Common myeloid progenitor, CD34-positive (primary cell): ENCODE data around the gene DOK1. TPM values are rescaled to one million over a fixed set of nuclear protein-coding genes. Genes with fewer than 3 reads are reported as not detected.
A peak's percentile ranks its signal among the peaks of the same experiment; 100 is the strongest.

Experiments used
- CTCF ChIA-PET: fragments of 350-600 bp; sonication (Branson Sonifier 250); formaldehyde crosslinking; loops from one replicate; lab custom pipeline; 2021; ENCODE audit warnings: antibody characterized with exemption; lab: Charles Lee
- POLR2A ChIA-PET: fragments of 350-600 bp; sonication (Branson Sonifier 250); formaldehyde crosslinking; loops from one replicate; lab custom pipeline; 2021; ENCODE audit warnings: antibody characterized with exemption; lab: Charles Lee
- DNase-seq, 3 donors: peaks; one replicate each; pipeline versions ENCODE4 v3.0.0 to v3.0.0-alpha.2; 2013
- H3K27ac ChIP-seq, 2 experiments: 1 replicate in 1 of 2; 2 replicates in 1 of 2; pipeline ENCODE4 v1.7.0; 2013; ENCODE audit warnings: inconsistent platforms in 2 of 2, low read length in 2 of 2, mild to moderate bottlenecking in 2 of 2, low read depth in 1 of 2, moderate library complexity in 1 of 2; ENCODE audit not compliant: severe bottlenecking in 2 of 2, insufficient read depth in 1 of 2, poor library complexity in 1 of 2
- H3K27me3 ChIP-seq, 5 experiments: replicated peaks in 2 of 5; 1 replicate in 3 of 5; 2 replicates in 2 of 5; pipeline versions ENCODE4 v1.6.1 to v1.7.0; 2013; ENCODE audit warnings: low read length in 4 of 5, mild to moderate bottlenecking in 2 of 5, moderate library complexity in 2 of 5, inconsistent platforms in 1 of 5; ENCODE audit not compliant: insufficient read depth in 5 of 5, control insufficient read depth in 4 of 5
- H3K36me3 ChIP-seq, 4 experiments: 1 replicate in 2 of 4; 2 replicates in 2 of 4; pipeline versions ENCODE4 v1.6.1 to v1.7.0; 2013; ENCODE audit warnings: low read length in 3 of 4, control low read depth in 1 of 4, mild to moderate bottlenecking in 1 of 4; ENCODE audit not compliant: control insufficient read depth in 4 of 4, insufficient read depth in 4 of 4
- H3K4me1 ChIP-seq, 4 experiments: 1 replicate in 3 of 4; 2 replicates in 1 of 4; pipeline versions ENCODE4 v1.6.1 to v1.7.1; 2013; ENCODE audit warnings: low read length in 3 of 4, mild to moderate bottlenecking in 3 of 4, control low read depth in 1 of 4, inconsistent platforms in 1 of 4, moderate library complexity in 1 of 4; ENCODE audit not compliant: control insufficient read depth in 4 of 4, insufficient read depth in 4 of 4; ENCODE audit errors: control extremely low read depth in 1 of 4
- H3K4me3 ChIP-seq, 7 experiments: 1 replicate in 4 of 7; 2 replicates in 3 of 7; pipeline versions ENCODE4 v1.5.1 to v1.7.0; 2013; ENCODE audit warnings: mild to moderate bottlenecking in 7 of 7, low read length in 6 of 7, moderate library complexity in 6 of 7, inconsistent platforms in 2 of 7, low read depth in 2 of 7, control low read depth in 1 of 7; ENCODE audit not compliant: insufficient read depth in 4 of 7, control insufficient read depth in 1 of 7; ENCODE audit errors: extremely low read depth in 1 of 7
- H3K9me3 ChIP-seq, 5 experiments: 1 replicate in 4 of 5; 2 replicates in 1 of 5; pipeline versions ENCODE4 v1.6.1 to v1.7.1; 2013; ENCODE audit warnings: low read length in 4 of 5, mild to moderate bottlenecking in 2 of 5, inconsistent platforms in 1 of 5, low read depth in 1 of 5, moderate library complexity in 1 of 5; ENCODE audit not compliant: control insufficient read depth in 4 of 5, insufficient read depth in 2 of 5; ENCODE audit errors: control extremely low read depth in 1 of 5
- WGBS: methylation state at CpG from one replicate; pipeline ENCODE4 v1.1.5; 2013; ENCODE audit not compliant: insufficient coverage; 5-methylcytosine and 5-hydroxymethylcytosine counted together
- polyA plus RNA-seq: library from polyadenylated mRNA; unstranded; fragments of 120-200 nt; gene quantifications from one replicate; pipeline ENCODE4 v1.2.1, GENCODE V29; 2013

The DOK1 gene
- polyA plus RNA-seq, result 36.6 TPM

GRCh38 chr2:74553892-74554819 lies at the start of gene DOK1, which contains the start of gene LOXL3:
Gene DOK1, plus strand, starts transcription at chr2:74554720. Its CDS starts 35 bp downstream, at chr2:74554755.
Gene LOXL3, minus strand, starts transcription at chr2:74553942. Its CDS starts 1,308 bp downstream, at chr2:74552634.
- CTCF ChIA-PET, result interaction anchor here (0.9 to 1.4 kb wide), 2 partner anchors 18 to 31 kb away, joined by 3 to 7 read pairs; no protein-coding TSS in a partner anchor
- H3K36me3 ChIP-seq, result peaks cover 0 to 31% (median 11%) of the 10 kb centered on the region in 4 experiments
- DNase-seq, result peak; percentile 80 to 92 (median 89)
- POLR2A ChIA-PET, result interaction anchor here (0.6 to 2.4 kb wide), 5 partner anchors 15 to 129 kb away, joined by 3 to 9 read pairs (median 3); partner anchors contain the start of genes MRPL53 and WBP1
- peaks cover 0 to 81% (median 45%) of the 10 kb centered on the region in 4 experiments for H3K4me1 ChIP-seq
- peak within 1 kb of the TSS; percentile 65 to 98 (median 93) for H3K4me3 ChIP-seq
- WGBS, result under 1% methylated on average over 59 of the region's 73 CpGs
- H3K27ac ChIP-seq, result peak within 1 kb of the TSS in 1 of 2 experiments; percentile 78
- no peaks in the 10 kb centered on the region for H3K27me3 ChIP-seq
- H3K9me3 ChIP-seq, result no peaks in the 10 kb centered on the region

GRCh38 chr2:74505448-74506246 lies 48.9 kb upstream of the DOK1 start:
- peaks cover 0 to 55% (median 38%) of the 10 kb centered on the region in 4 experiments for H3K4me1 ChIP-seq
- no peak for DNase-seq
- 100% methylated on average over 2 of the region's 14 CpGs for WGBS
- H3K27me3 ChIP-seq, result peaks cover 7 to 64% (median 29%) of the 10 kb centered on the region in 5 experiments
- H3K9me3 ChIP-seq, result no peaks in the 10 kb centered on the region
- POLR2A ChIA-PET, result no interaction called here
- CTCF ChIA-PET, result interaction anchor here (0.6 to 12.7 kb wide), 9 partner anchors 9 to 85 kb away, joined by 3 to 143 read pairs (median 3); partner anchors contain the start of genes AUP1, DQX1 and HTRA2
- no peak overlapping the region for H3K27ac ChIP-seq
- H3K36me3 ChIP-seq, result peaks cover 0 to 16% (median 8%) of the 10 kb centered on the region in 4 experiments
- H3K4me3 ChIP-seq, result no peak overlapping the region

DNA sequence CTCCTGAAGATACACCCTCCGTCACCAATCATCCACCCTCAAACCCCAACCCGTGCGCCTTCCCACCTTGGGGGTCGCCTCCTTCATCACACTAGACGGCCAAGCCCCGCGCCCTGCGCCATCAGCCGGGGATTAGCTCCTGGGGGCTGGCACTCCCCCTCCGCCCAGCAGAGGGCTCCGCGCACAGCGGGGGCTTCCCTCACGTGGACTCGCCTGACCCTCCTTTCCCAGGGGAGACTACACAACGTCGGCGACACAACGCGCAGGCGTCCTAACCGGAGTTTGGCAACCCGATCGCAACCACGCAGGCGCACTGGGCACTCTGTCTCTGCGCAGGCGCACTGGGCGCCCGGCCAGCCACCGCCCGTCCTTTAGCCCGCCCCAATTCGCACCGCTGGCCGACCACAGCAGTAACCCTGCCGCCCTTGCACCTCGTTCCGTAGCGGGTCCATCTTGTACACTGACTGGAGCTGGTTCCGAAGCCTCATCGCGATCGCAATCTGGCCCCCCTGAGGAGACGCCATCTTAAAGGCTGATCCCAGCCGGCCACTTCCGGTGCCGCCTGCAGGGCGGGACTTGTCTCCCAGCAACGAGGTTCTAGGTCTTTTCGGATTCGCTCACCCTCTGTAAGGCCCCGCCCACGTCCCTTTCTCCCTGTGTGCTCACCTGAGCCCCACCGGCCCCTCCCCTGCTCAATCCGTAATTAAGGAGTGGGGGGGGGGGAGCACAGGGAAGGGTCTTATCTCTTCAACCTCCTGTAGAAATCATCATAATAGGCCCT lies 47.2 kb upstream of the DOK1 start, which contains the start of gene PCGF1:
Gene PCGF1 (minus strand): TSS at position 551 of the 781 bp plus-strand sequence. CDS start 27 bp downstream, at position 524.
- 1% methylated on average over 49 of the region's 56 CpGs for WGBS
- Histone ChIP-seq H3K27me3 (peaks cover 7 to 63% (median 33%) of the 10 kb centered on the region in 5 experiments), H3K4me3 (peak within 1 kb of the TSS; percentile 80 to 99 (median 91)), H3K4me1 (peaks cover 0 to 52% (median 34%) of the 10 kb centered on the region in 4 experiments), H3K36me3 (peaks cover 0 to 16% (median 8%) of the 10 kb centered on the region in 4 experiments), H3K27ac (peak within 1 kb of the TSS; percentile 92 to 96), H3K9me3 (no peaks in the 10 kb centered on the region)
- POLR2A ChIA-PET, result no interaction called here
- DNase-seq, result peak; percentile 97 to 98 (median 97)
- CTCF ChIA-PET, result interaction anchor here (0.6 to 12.7 kb wide), 15 partner anchors 10 to 1207 kb away, joined by 3 to 143 read pairs (median 5); partner anchors contain the start of genes AUP1, CCDC142, DQX1 and HTRA2

- WGBS, result 21% methylated on average over 25 of the region's 38 CpGs
Observed at GRCh38 chr2:74507926-74508520, 46.5 kb upstream of the DOK1 start.

DNA sequence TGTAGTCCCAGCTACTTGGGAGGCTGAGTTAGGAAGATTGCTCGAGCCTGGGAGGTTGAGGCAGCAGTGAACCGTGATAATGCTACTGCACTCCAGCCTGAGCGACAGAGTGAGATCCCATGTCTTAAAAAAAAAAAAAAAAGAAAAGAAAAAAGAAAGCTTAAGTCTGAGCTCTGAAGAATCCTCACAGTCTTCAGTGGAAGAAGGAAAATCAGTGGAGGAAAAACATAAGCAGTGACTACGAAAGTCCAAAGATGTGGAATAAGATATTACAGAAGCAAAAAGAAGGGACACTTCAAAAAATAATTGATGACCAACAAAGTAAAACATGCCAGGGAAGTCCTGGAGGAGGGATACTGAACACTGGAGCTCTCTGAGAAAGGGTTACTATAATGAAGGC lies 44.2 kb upstream of the DOK1 start:
- POLR2A ChIA-PET, result interaction anchor here (1.5 kb wide), 1 partner anchor 52 kb away, joined by 4 read pairs; the partner anchor contains the start of gene WBP1
- WGBS, result 88% methylated on average over 3 of the region's 4 CpGs
- CTCF ChIA-PET, result interaction anchor here (0.9 to 12.7 kb wide), 9 partner anchors 7 to 83 kb away, joined by 3 to 143 read pairs (median 4); partner anchors contain the start of genes AUP1, CCDC142, DQX1 and HTRA2
- no peaks in the 10 kb centered on the region for H3K9me3 ChIP-seq
- H3K27ac ChIP-seq, result no peak overlapping the region
- H3K36me3 ChIP-seq, result peaks cover 0 to 8% (median 7%) of the 10 kb centered on the region in 4 experiments
- DNase-seq, result no peak
- H3K4me1 ChIP-seq, result peaks cover 0 to 44% (median 40%) of the 10 kb centered on the region in 4 experiments
- H3K4me3 ChIP-seq, result no peak overlapping the region
- H3K27me3 ChIP-seq, result peaks cover 7 to 66% (median 38%) of the 10 kb centered on the region in 5 experiments

More at GRCh38 chr2:74507926-74508520, 46.5 kb upstream of the DOK1 start:
- H3K4me3 ChIP-seq, result peak overlapping the region; percentile 80 to 99 (median 91)
- peaks cover 0 to 16% (median 8%) of the 10 kb centered on the region in 4 experiments for H3K36me3 ChIP-seq
- no peaks in the 10 kb centered on the region for H3K9me3 ChIP-seq
- ChIA-PET POLR2A (no interaction called here), CTCF (interaction anchor here (0.6 to 12.7 kb wide), 8 partner anchors 10 to 1208 kb away, joined by 3 to 143 read pairs (median 9); partner anchors contain the start of genes AUP1, DQX1 and HTRA2)
- H3K27me3 ChIP-seq, result peaks cover 7 to 63% (median 33%) of the 10 kb centered on the region in 5 experiments
- H3K4me1 ChIP-seq, result peaks cover 0 to 45% (median 28%) of the 10 kb centered on the region in 4 experiments
- peak overlapping the region; percentile 92 to 96 for H3K27ac ChIP-seq
- DNase-seq, result no peak
